CD4-positive, alpha-beta T cell treated with Interferon gamma for 1 hour (primary cell): ENCODE results near the gene NUDT22.
"Not testable (repeated sequence)": the region's sequence is repeated elsewhere in the genome, so short reads cannot be mapped to it uniquely, and the experiment has no call there.

Source experiments
- DNase-seq: peaks from one replicate; pipeline ENCODE4 v3.0.0-alpha.2; 2020

The NUDT22 gene

DNA sequence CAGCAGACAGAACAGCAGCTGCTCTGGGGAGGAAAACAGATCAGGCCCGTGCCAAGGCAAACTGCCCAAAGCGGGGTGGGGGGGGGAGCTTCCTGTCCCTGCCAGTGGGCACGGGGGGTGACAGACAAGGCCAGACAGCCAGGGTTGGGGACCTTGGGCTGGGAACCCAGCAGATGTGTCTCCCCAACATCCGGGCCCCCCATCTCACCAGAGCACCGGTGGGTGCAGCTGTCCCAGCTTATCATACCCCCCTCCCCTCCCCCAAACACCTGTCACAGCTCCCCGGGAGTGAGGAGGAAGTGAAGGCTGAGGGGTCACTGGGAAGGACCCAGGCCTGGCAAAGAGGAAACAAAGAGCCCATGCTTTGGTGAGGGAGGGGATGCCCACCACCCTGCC is 19.3 kb downstream of the NUDT22 start:
- peak; percentile 60 for DNase-seq

DNA sequence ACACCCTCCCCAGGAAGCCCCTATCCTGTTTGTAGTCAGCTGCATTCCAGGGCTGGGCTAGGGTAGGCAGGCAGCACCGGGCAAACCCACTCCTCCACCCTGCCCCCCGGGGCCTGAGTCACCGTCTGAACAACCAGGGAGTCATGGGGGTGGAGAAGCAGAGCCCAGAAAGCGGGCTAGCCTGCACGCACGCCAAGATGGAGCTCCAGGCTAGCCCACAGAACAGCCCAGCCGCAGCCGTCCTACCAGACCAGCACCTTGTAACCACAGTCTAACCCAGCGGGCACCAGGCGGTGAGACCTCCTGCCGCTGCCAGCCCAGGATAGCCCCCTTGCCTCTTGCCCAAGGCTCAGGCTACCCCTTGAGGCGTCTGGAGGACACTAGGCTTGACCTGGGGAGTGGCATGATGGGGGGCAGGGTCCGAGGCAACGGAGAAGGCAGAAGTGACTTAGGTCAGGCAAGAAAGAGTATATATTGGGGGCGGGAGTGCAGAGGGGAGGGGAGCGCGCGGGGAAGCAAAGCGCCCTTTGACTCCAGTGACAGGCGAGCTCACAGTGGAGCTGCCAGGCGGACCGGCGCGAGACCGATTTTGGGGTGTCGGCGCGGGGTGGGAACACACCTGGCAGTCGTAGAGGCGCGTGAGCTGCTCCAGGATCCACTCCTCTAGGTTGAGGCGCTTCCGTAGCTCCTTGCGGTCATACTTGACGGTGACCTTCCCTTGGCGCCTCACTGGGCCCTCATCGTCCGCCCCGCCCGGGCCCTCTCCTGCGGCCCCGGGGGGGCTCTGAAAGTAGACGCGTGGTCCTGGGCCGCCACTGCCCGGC is 19.9 kb downstream of the NUDT22 start:
- DNase-seq, result peak; percentile 73

DNA sequence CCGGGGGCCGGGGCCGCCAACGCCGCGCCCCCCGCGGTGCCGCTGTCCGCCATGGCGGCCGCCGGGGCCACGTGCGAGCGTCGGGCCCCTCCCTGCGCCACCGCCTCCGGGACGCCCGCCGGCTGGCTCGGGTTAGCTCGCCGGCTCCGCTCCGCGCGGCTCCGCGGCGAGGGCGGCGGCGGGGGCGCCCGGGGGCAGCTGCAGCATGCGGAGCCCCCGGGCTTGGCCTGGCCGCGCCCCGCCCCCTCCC is 20.5 kb downstream of the NUDT22 start:
- not testable (repeated sequence) for DNase-seq

DNA sequence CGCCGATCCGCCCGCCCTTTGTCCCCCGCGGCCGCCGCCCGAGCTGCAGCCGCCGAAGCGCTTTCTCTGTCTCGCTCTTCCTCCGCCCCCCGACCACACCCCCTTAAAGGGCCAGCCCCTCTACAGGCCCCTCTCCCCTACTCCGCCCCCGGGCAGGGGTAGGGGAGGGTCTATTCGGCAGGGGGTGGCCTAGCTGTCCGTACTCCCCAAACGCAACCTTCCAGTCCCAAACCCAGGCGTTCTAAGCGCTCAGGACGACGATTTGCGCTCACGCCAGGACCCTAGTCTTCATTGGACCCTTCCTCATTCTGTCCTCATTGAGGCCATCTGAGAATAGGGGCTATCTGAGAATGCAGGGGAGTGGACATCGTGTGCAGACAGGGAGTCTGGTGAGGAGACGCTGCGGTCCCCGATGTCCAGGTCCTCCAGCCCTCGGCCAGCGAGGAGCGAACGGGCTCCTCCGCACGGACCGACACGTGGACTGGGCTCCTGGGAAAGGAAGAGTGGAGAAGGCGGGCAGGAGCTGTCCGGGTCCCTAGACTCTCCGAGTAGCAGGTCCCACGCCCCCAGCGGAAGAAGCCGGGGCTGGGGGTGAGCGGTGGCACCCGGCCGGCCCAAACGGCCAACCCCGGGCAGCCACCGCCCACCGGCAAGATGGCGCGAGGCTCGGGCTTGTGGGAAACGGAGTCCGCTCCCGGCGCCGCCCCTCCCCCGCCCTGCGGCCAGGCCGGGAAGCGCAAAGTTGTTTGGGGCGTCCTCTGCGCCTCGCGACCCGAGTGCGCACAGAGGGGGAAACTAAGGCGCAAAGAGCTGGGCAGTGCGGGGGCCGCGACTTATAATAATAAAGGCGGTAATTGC is 21.0 kb downstream of the NUDT22 start, which contains the start of gene PPP1R14B:
Gene PPP1R14B (minus strand): TSS at position 73 of the 858 bp plus-strand sequence. CDS start 270 bp downstream, outside the sequence.
- DNase-seq, result peak; percentile 78

DNA sequence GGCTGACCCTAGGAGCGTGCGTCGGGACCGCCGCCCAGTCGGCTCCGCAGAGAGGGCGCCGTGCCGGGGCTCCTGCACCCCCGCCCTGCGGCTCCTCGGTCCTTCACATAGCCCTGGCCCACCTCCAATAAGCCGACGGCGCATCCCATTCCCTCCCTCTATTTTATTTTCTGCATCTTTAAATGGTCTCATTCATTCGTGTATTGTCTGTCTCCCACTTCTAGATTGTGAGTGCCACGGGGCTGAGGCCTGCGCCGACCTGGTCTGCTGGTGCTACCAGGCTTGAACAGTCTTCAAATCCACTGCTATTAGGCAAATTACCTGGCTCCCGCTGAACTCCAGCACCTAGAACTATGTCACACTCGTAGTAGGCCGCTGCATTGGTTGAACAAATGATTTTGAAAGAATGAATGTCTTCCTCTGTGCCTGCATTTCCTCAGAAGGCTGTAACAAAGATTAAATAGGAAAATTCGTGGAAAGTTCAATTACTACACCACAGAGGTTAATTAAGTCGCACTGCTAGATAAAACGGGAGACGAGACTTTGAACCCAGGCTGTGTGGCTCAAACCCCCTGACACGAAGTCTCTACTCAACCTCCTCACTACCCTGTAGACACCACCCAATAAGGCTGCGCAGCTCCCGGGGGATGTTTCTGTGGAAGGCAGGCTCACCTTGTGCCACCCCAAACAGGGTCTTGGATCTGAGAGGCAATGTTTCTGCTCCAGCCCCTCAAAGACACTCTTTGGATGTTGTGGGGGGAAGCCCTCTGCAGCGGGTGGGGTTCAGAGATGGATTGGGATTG is 21.9 kb downstream of the NUDT22 start:
- no peak for DNase-seq

DNA sequence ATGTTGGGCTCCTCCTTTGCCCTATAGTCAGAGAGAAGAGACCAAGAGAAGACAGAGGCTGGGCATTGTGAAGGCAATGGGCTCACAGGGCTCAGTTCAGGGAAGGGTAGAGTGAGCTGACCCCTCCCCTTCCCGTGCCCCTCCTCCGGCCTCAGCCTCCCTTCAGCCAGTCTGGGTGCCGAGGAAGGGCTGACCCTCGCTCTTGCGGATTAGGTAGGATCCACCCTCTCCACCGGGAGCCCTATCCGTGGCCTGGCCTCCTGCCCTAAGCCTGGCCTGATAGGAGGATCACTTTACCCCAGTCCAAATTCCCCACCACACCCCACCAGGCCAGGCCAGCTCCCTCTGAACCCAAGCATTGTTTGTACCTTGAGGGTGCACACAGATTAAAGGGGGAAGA is 22.5 kb downstream of the NUDT22 start:
- no peak for DNase-seq

- DNase-seq, result no peak
Observed at GRCh38 chr11:64249038-64249437, 23.0 kb downstream of the NUDT22 start.

- no peak for DNase-seq
Observed at GRCh38 chr11:64249563-64250414, 23.7 kb downstream of the NUDT22 start.

- no peak for DNase-seq
Observed at GRCh38 chr11:64250415-64251015, 24.4 kb downstream of the NUDT22 start.

DNA sequence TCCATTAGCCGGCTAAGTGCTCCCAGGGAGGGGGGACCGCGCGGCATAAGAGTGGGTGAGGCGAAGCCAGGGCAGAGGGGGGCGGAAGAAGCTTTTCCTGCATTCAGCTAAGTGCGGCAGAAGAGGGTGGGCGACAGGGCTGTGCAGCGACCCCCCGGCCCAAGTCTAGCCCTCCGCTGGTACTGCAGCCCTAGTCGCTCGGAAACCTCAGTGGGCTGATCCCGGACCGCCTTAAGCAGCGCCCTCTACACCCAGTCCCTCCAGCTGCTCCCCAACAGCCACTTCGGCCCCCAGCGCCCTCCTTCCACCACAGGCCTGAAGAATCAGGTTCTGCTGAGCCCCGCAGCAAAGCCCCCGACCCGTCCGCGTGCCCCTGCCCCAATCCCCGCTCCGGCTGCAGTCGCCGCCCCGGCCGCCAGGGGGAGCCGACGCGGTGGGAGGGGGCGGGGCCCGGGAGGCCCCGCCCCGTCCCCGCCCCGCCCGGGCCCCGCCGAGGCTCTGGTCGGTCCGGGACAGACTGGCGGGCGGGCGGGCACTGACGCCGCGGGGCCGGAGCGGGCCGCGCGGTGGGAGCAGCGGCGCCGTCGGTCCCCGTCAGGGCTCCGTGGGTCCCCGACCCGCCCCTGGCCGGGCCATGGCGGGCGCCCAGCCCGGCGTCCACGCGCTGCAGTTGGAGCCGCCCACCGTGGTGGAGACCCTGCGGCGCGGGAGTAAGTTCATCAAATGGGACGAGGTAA is 25.1 kb downstream of the NUDT22 start, which contains the start of gene PLCB3:
Gene PLCB3 (plus strand): TSS at position 515 of the 737 bp plus-strand sequence. CDS start 120 bp downstream, at position 635.
- DNase-seq, result peak; percentile 62

- no peak for DNase-seq
Observed at GRCh38 chr11:64251753-64252002, 25.6 kb downstream of the NUDT22 start.

DNA sequence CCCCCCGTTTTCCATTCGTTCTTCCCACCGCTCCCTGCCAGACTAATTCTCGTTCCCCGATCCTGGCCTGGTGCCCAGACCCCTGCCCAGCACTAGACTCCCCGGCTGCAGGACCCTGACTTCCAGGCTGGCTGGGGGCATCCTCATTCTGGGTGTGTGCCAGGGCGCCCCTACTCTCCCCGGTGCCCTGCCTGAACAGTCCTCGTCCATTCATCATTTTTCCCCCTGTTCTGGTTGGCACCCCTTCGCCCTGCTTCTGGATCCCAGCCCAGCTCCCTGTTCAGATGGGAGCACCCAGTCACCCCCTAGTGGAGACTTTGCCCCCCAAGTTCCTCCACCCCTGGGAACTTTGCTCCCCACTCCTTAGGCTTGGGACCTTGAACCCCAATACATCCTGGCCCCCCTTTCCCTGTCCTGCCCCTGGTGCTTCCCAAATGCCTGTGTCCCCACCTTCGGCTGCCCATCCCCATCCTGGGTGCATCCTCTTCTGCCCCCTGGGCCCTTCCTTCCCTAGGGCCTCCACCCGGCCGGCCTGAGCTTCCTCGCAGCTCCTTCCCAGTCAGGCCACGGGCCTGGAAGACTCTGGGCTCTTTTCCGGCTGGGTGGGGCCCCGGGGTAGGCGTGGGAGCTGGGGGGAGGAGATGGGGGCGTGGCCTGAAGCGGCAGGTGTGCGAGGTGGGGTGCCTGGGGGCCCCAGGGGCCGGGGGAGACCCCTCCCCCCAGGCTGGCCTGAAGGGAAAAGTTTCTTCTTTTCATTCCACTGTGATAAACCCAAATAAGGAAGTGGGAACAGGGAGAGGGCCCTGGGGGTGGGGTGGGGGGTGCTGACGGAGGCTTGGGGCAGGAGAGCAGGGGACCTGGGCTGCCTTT is 26.2 kb downstream of the NUDT22 start:
- no peak for DNase-seq

DNA sequence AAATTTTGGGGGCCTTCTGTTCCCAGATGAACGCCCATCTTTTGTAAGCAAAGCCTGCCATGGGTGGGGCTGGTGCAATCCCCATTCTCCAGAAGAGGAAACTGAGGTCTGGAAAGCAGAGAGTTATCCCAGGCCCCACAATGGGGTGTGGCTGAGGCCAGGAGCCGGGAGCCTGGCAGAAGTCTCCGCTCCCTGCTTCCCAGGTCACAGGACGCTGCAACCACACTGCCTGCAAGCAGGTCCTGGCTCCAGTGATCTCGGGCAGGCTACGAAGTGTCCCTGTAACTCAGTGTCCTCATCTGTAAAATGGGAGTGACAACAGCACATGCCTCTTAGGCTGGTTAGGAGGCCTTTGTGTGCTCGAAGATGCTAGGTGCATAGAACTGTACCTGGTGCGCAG is 27.0 kb downstream of the NUDT22 start:
- DNase-seq, result no peak

DNA sequence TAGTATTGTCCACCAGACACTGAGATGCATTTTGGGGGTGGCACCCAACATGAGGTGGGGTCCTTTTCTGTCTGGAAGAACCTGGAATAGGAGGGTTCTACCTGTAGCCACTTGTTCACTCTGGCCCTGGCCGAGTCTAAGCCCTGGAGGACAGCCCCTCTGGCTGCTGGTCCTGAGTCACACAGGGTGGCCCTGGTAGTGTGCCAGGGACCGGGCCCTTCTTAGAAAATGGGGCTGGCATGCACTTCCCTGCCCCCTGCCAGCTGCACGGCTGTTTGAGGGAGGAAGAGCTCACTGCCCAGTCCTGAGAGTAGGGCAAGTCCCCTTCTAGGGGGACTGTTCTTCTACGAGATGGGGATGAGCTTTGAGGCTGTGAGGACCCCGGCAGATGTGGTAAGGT is 27.4 kb downstream of the NUDT22 start:
- DNase-seq, result no peak

- no peak for DNase-seq
Observed at GRCh38 chr11:64254326-64254725, 28.3 kb downstream of the NUDT22 start.

GRCh38 chr11:64255135-64256128 is 29.4 kb downstream of the NUDT22 start:
- DNase-seq, result no peak

- DNase-seq, result no peak
Observed at GRCh38 chr11:64256300-64256699, 30.2 kb downstream of the NUDT22 start.

DNA sequence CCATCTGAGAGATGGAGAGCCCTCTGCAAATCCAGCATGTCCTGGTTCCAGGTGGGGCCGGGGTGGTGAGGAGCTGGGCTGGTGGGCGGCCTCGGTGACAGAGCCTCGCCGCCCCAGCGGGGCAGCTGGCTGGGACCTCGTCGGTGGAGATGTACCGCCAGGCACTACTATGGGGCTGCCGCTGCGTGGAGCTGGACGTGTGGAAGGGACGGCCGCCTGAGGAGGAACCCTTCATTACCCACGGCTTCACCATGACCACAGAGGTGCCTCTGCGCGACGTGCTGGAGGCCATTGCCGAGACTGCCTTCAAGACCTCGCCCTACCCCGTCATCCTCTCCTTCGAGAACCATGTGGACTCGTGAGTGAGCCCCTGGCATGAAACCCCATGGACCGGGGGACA is 32.3 kb downstream of the NUDT22 start:
- DNase-seq, result no peak

DNA sequence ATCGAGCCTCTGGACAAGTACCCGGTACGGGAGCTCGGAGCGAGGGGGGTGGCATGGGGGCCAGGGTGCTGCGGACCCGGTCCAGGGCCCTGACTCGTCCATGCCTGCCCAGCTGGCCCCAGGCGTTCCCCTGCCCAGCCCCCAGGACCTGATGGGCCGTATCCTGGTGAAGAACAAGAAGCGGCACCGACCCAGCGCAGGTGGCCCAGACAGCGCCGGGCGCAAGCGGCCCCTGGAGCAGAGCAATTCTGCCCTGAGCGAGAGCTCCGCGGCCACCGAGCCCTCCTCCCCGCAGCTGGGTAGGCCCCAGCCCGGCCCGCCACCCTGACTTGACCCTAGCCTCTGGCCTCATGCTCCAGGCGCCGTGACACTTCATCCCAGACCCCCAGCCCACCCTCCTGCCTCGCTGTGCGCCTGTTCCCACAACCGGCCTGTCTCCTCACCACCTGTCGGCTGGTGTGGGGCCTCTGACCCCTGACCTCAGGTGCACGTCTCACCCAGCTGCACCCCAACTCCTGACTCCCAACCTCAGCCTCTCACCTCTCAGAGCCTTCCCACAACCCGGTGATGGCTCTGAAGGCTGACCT is 33.0 kb downstream of the NUDT22 start:
- DNase-seq, result no peak
